ENCODE measurements around the gene INTS2. TPM values are rescaled to one million over a fixed set of nuclear protein-coding genes. Genes with fewer than 3 reads are reported as not detected.

INTS2 gene
- total RNA-seq, 2 donors from 2014 or later: 10.9 to 12.2 TPM

GRCh38 chr17:61842899-61843298 lies 84.9 kb downstream of the INTS2 start:
- Histone ChIP-seq H3K9me3 (no peaks in the 10 kb centered on the region), H3K4me3 (no peak overlapping the region), H3K9ac (ENCODE audit: low read depth in 2 of 2, low read length in 2 of 2) (no peak overlapping the region), H3K36me3 (no peaks in the 10 kb centered on the region), H3K4me1 (no peaks in the 10 kb centered on the region), H3K27me3 (no peaks in the 10 kb centered on the region), H3K27ac (no peak overlapping the region)
- intact Hi-C loops (cut with DNase I): no loop called here
- no peak for DNase-seq
- TF ChIP-seq CTCF (IDR thresholded peaks at IDR 0.05): no peak

- intact Hi-C loops (cut with DNase I): loop anchor here (5.0 kb wide), 1 partner anchor 202 kb away; no protein-coding TSS in a partner anchor
- no peaks in the 10 kb centered on the region for H3K36me3 ChIP-seq
- no peaks in the 10 kb centered on the region for H3K4me1 ChIP-seq
- no peak for TF ChIP-seq CTCF (IDR thresholded peaks at IDR 0.05)
- H3K9ac ChIP-seq (ENCODE audit: low read depth in 2 of 2, low read length in 2 of 2): no peak overlapping the region
- H3K27me3 ChIP-seq: no peaks in the 10 kb centered on the region
- no peak overlapping the region for H3K27ac ChIP-seq
- no peak for DNase-seq
- no peaks in the 10 kb centered on the region for H3K9me3 ChIP-seq
- H3K4me3 ChIP-seq: no peak overlapping the region
Observed at GRCh38 chr17:61839300-61839786, 88.4 kb downstream of the INTS2 start.

- TF ChIP-seq CTCF (IDR thresholded peaks at IDR 0.05): peak; percentile 61
- no peak overlapping the region for H3K9ac ChIP-seq (ENCODE audit: low read depth in 2 of 2, low read length in 2 of 2)
- intact Hi-C loops (cut with DNase I): loop anchor here (5.0 kb wide), 1 partner anchor 200 kb away; no protein-coding TSS in a partner anchor
- no peaks in the 10 kb centered on the region for H3K36me3 ChIP-seq
- H3K4me1 ChIP-seq: no peaks in the 10 kb centered on the region
- H3K4me3 ChIP-seq: no peak overlapping the region
- H3K27me3 ChIP-seq: no peaks in the 10 kb centered on the region
- DNase-seq: peak; percentile 45
- H3K27ac ChIP-seq: no peak overlapping the region
- no peaks in the 10 kb centered on the region for H3K9me3 ChIP-seq
Observed at GRCh38 chr17:61837175-61838051, 90.4 kb downstream of the INTS2 start.

- Histone ChIP-seq H3K9me3 (no peaks in the 10 kb centered on the region), H3K36me3 (no peaks in the 10 kb centered on the region), H3K27me3 (no peaks in the 10 kb centered on the region), H3K27ac (no peak overlapping the region), H3K4me1 (no peaks in the 10 kb centered on the region), H3K4me3 (no peak overlapping the region), H3K9ac (ENCODE audit: low read depth in 2 of 2, low read length in 2 of 2) (no peak overlapping the region)
- DNase-seq: no peak
- intact Hi-C loops (cut with DNase I): loop anchor here (5.0 kb wide), 1 partner anchor 199 kb away; no protein-coding TSS in a partner anchor
- no peak for TF ChIP-seq CTCF (IDR thresholded peaks at IDR 0.05)
Observed at GRCh38 chr17:61836266-61837174, 91.3 kb downstream of the INTS2 start.

- H3K27me3 ChIP-seq: no peaks in the 10 kb centered on the region
- no peaks in the 10 kb centered on the region for H3K4me1 ChIP-seq
- H3K36me3 ChIP-seq: no peaks in the 10 kb centered on the region
- no peak for DNase-seq
- H3K9ac ChIP-seq (ENCODE audit: low read depth in 2 of 2, low read length in 2 of 2): no peak overlapping the region
- no peaks in the 10 kb centered on the region for H3K9me3 ChIP-seq
- no peak for TF ChIP-seq CTCF (IDR thresholded peaks at IDR 0.05)
- no peak overlapping the region for H3K27ac ChIP-seq
- no peak overlapping the region for H3K4me3 ChIP-seq
- intact Hi-C loops (cut with DNase I): loop anchor here (5.0 kb wide), 1 partner anchor 198 kb away; no protein-coding TSS in a partner anchor
Observed at GRCh38 chr17:61835606-61836005, 92.2 kb downstream of the INTS2 start.
